ENCODE results near the gene LYSMD2. TPM values are rescaled to one million over a fixed set of nuclear protein-coding genes. Genes with fewer than 3 reads are reported as not detected.

LYSMD2 gene
- total and polyA plus RNA-seq, 2 of the 8 experiments (the other 6 are each of a cell fraction or from before 2014, with no cell fraction given): 2.2 to 2.7 TPM

DNA sequence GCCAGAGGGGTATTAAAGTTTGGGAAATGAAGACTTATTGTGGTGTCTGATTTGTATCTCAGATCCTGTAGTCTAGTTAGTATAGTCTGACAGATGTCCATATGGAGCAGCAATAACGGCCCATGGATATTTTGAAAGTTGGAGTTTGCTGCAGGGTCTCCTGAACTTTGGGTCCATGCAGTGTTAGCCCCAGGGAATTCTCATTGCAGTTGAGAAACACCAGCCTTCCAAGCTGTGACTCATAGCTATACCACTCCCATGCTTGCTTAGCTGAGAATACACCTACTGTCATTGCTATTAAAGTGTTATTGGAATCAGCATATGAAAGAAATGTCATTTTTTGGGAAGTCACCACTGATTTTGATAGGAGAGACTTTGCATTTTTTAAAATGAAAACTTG lies 43.2 kb upstream of the LYSMD2 start (continued):
- TF ChIP-seq, protein P1, sequence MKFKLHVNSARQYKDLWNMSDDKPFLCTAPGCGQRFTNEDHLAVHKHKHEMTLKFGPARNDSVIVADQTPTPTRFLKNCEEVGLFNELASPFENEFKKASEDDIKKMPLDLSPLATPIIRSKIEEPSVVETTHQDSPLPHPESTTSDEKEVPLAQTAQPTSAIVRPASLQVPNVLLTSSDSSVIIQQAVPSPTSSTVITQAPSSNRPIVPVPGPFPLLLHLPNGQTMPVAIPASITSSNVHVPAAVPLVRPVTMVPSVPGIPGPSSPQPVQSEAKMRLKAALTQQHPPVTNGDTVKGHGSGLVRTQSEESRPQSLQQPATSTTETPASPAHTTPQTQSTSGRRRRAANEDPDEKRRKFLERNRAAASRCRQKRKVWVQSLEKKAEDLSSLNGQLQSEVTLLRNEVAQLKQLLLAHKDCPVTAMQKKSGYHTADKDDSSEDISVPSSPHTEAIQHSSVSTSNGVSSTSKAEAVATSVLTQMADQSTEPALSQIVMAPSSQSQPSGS (IDR thresholded peaks at IDR 0.05; ENCODE audit: low read length): no peak
- TF ChIP-seq NANOG (IDR thresholded peaks at IDR 0.05; ENCODE audit: insufficient read depth, low read depth, low read length, poor library complexity, severe bottlenecking): no peak
- TF ChIP-seq POLR2AphosphoS5 (IDR thresholded peaks at IDR 0.05; ENCODE audit: low read depth, low read length): no peak
- no peak for TF ChIP-seq KDM1A (IDR thresholded peaks at IDR 0.05; ENCODE audit: borderline replicate concordance, low read length)
- no peak for TF ChIP-seq ASH2L (IDR thresholded peaks at IDR 0.05; ENCODE audit: low read length)
- no peak for TF ChIP-seq HDAC2 (IDR thresholded peaks at IDR 0.05; ENCODE audit: borderline replicate concordance in 1 of 2, low read depth in 2 of 2, low read length in 2 of 2)
- TF ChIP-seq, protein P2, sequence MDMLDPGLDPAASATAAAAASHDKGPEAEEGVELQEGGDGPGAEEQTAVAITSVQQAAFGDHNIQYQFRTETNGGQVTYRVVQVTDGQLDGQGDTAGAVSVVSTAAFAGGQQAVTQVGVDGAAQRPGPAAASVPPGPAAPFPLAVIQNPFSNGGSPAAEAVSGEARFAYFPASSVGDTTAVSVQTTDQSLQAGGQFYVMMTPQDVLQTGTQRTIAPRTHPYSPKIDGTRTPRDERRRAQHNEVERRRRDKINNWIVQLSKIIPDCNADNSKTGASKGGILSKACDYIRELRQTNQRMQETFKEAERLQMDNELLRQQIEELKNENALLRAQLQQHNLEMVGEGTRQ (IDR thresholded peaks at IDR 0.05; ENCODE audit: low read length): no peak
- TF ChIP-seq JUN (IDR thresholded peaks at IDR 0.05; ENCODE audit: low read depth, low read length): no peak

Measured in H1 (cell line).